DOHH2 (cell line): Measurements from ENCODE around the gene ZSCAN5B.
"Not testable (repeated sequence)": the region's sequence is repeated elsewhere in the genome, so short reads cannot be mapped to it uniquely, and the experiment has no call there.

Experiments
- H3F3A ChIP-seq: fragments of 200-600 bp; sonication (generic), shearing (Covaris generic); 2 replicates; pipeline ENCODE4 v1.6.0; 2016; ENCODE audit warnings: antibody characterized with exemption, mild to moderate bottlenecking; ENCODE audit not compliant: control insufficient read depth, insufficient read depth
- H3K27ac ChIP-seq: fragments of 200-600 bp; sonication (generic); 2 replicates; pipeline ENCODE4 v1.5.1; 2014; ENCODE audit warnings: low read depth, mild to moderate bottlenecking, low read length, moderate library complexity
- H3K27me3 ChIP-seq: fragments of 200-600 bp; sonication (generic); 2 replicates; pipeline ENCODE4 v1.6.1; 2014; ENCODE audit warnings: mild to moderate bottlenecking, low read length, mixed read lengths; ENCODE audit not compliant: control insufficient read depth
- H3K36me3 ChIP-seq: fragments of 200-600 bp; sonication (generic); 2 replicates; pipeline ENCODE4 v1.6.1; 2014; ENCODE audit warnings: mild to moderate bottlenecking, low read length, moderate library complexity, mixed read lengths; ENCODE audit not compliant: control insufficient read depth
- H3K4me1 ChIP-seq: fragments of 200-600 bp; sonication (generic); 2 replicates; pipeline ENCODE4 v1.6.1; 2014; ENCODE audit warnings: mild to moderate bottlenecking, low read length, mixed read lengths; ENCODE audit not compliant: control insufficient read depth
- H3K4me2 ChIP-seq: fragments of 200-600 bp; sonication (generic); 2 replicates; pipeline ENCODE4 v1.6.0; 2014; ENCODE audit warnings: mild to moderate bottlenecking, low read length, moderate library complexity
- H3K4me3 ChIP-seq: fragments of 200-600 bp; sonication (generic); 2 replicates; pipeline ENCODE4 v1.5.1; 2014; ENCODE audit warnings: mild to moderate bottlenecking, low read length, mixed read lengths
- H3K79me2 ChIP-seq: fragments of 200-600 bp; sonication (generic); 2 replicates; pipeline ENCODE4 v1.6.1; 2014; ENCODE audit warnings: mild to moderate bottlenecking, low read length, mixed read lengths; ENCODE audit not compliant: control insufficient read depth
- H3K9me2 ChIP-seq: fragments of 200-600 bp; sonication (generic); replicated peaks from 2 replicates; pipeline ENCODE4 v1.6.1; 2014; ENCODE audit warnings: mild to moderate bottlenecking, low read length, mixed read lengths; ENCODE audit not compliant: control insufficient read depth
- H3K9me3 ChIP-seq: fragments of 200-600 bp; sonication (generic); 2 replicates; pipeline ENCODE4 v1.6.1; 2014; ENCODE audit warnings: antibody characterized with exemption, low read length, mixed read lengths; ENCODE audit not compliant: control insufficient read depth, insufficient read depth
- H4K20me1 ChIP-seq: fragments of 200-600 bp; sonication (generic); 2 replicates; pipeline ENCODE4 v1.6.0; 2014; ENCODE audit warnings: low read depth, mild to moderate bottlenecking, antibody characterized with exemption, low read length, moderate library complexity; ENCODE audit not compliant: control insufficient read depth, insufficient read depth
- EZH2phosphoT487 ChIP-seq: fragments of 200-600 bp; sonication (generic); IDR thresholded peaks from 2 replicates; pipeline ENCODE4 v1.6.1; 2017; ENCODE audit warnings: borderline replicate concordance, mild to moderate bottlenecking, antibody characterized with exemption, low read length, moderate library complexity, mixed read lengths
- TF ChIP-seq, protein P1 (sequence below): fragments of 200-600 bp; sonication (generic); IDR thresholded peaks from one replicate; pipeline ENCODE4 v1.5.1; 2014; ENCODE audit warnings: antibody characterized with exemption, mild to moderate bottlenecking, low read depth, low read length; ENCODE audit not compliant: poor library complexity, severe bottlenecking

Gene ZSCAN5B

DNA sequence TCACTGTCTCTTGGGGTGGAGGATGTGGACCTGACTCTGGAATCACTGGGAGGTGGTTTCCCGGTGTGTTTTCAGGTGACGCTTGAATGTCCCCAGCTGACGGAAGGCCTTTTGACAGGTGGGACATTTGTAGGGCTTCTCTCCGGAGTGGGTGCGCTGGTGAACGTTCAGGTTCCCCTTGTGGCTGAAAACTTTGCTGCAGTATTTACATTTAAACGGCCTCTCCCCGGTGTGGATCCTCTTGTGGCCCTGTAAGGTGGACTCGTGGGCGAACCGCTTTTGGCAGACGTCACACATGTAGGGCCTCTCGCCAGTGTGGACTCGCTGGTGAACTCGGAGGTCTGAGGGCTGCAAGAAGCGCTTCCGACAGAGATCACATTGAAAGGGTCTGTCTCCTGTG is 7.8 kb downstream of the ZSCAN5B start:
- Histone ChIP-seq H3K27ac (no peak overlapping the region), H3K9me3 (no peaks in the 10 kb centered on the region), H3K4me2 (no peak overlapping the region), H3K4me3 (no peak overlapping the region), H3K27me3 (peaks cover 3% of the 10 kb centered on the region; the same call in 1 of the 2 replicates), H3K4me1 (no peaks in the 10 kb centered on the region), H4K20me1 (no peaks in the 10 kb centered on the region), H3K9me2 (no peaks in the 10 kb centered on the region), H3F3A (no peaks in the 10 kb centered on the region), H3K36me3 (no peaks in the 10 kb centered on the region), H3K79me2 (no peaks in the 10 kb centered on the region)
- TF ChIP-seq EZH2phosphoT487, result no peak
- TF ChIP-seq, protein P1, sequence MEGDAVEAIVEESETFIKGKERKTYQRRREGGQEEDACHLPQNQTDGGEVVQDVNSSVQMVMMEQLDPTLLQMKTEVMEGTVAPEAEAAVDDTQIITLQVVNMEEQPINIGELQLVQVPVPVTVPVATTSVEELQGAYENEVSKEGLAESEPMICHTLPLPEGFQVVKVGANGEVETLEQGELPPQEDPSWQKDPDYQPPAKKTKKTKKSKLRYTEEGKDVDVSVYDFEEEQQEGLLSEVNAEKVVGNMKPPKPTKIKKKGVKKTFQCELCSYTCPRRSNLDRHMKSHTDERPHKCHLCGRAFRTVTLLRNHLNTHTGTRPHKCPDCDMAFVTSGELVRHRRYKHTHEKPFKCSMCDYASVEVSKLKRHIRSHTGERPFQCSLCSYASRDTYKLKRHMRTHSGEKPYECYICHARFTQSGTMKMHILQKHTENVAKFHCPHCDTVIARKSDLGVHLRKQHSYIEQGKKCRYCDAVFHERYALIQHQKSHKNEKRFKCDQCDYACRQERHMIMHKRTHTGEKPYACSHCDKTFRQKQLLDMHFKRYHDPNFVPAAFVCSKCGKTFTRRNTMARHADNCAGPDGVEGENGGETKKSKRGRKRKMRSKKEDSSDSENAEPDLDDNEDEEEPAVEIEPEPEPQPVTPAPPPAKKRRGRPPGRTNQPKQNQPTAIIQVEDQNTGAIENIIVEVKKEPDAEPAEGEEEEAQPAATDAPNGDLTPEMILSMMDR, result no peak

DNA sequence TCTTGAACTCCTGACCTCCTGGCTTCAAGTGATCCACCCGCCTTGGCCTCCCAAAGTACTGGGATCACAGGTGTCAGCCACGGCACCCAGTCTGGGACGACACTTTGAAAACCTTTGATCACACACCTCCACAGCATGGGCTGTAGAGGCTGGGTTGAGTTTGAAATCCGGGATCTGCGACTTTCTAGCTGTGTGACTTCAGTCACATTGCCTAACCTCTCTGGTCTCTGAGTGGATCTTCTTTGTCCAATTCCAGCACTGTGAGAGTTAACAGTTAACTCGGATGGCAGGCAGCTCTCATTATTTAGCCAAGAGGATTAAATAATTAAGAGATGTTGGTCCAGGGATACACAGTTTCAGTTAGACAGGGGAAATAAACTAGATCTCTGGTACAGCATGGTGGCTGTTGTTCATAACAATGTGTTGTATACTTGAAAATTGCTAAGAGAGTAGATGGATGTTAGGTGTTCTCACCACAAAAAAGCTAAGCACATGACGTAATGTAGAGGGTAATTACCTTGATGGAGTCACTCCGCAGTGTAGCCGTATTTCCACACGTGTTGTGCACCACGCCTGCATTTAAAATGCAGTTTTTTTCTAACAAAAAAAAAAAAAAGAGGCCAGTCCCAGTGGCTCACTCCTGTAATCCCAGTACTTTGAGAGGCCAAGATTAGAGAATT is 19.9 kb downstream of the ZSCAN5B start:
- Histone ChIP-seq H3K9me2 (no peaks in the 10 kb centered on the region), H3K79me2 (no peaks in the 10 kb centered on the region), H3K4me1 (no peaks in the 10 kb centered on the region), H3K36me3 (no peaks in the 10 kb centered on the region), H3K9me3 (no peaks in the 10 kb centered on the region), H3K27ac (no peak overlapping the region), H3K4me3 (no peak overlapping the region), H3K27me3 (no peaks in the 10 kb centered on the region), H3K4me2 (no peak overlapping the region), H3F3A (no peaks in the 10 kb centered on the region), H4K20me1 (no peaks in the 10 kb centered on the region)
- TF ChIP-seq, protein P1, result no peak
- no peak for TF ChIP-seq EZH2phosphoT487

DNA sequence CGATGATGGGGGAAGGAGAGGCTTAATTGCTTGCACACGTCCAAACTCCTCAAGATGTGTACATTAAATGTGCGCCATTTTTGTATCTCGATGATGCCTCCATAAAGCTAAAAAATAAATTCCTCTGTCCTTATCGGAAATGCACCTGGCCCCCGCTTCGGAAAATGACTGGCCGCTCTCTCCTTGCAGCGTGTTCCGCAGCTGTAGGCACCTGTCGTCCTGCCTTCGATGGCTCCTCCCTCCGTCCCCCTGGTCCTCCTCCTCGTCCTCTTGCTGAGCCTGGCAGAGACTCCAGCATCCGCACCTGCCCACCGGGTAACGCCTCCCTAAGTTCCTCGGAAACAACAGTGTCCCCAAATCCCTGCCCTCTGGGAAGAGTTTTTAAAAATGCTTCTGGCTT is 20.7 kb downstream of the ZSCAN5B start:
- no peaks in the 10 kb centered on the region for H4K20me1 ChIP-seq
- no peaks in the 10 kb centered on the region for H3K79me2 ChIP-seq
- H3K27ac ChIP-seq, result no peak overlapping the region
- H3K4me2 ChIP-seq, result no peak overlapping the region
- no peaks in the 10 kb centered on the region for H3K4me1 ChIP-seq
- H3F3A ChIP-seq, result no peaks in the 10 kb centered on the region
- no peak for TF ChIP-seq EZH2phosphoT487
- TF ChIP-seq, protein P1, result no peak
- H3K36me3 ChIP-seq, result no peaks in the 10 kb centered on the region
- H3K4me3 ChIP-seq, result no peak overlapping the region
- H3K9me3 ChIP-seq, result no peaks in the 10 kb centered on the region
- no peaks in the 10 kb centered on the region for H3K9me2 ChIP-seq
- no peaks in the 10 kb centered on the region for H3K27me3 ChIP-seq

DNA sequence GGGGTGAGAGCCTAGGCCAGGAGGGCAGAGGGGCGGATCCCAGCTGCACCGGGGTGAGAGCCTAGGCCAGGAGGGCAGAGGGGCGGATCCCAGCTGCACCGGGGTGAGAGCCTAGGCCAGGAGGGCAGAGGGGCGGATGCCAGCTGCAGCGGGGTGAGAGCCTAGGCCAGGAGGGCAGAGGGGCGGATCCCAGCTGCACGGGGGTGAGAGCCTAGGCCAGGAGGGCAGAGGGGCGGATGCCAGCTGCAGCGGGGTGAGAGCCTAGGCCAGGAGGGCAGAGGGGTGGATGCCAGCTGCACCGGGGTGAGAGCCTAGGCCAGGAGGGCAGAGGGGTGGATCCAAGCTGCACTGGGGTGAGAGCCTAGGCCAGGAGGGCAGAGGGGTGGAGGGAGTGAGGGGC is 21.3 kb downstream of the ZSCAN5B start:
- H3K4me2 ChIP-seq, H3F3A ChIP-seq, H3K4me3 ChIP-seq, H3K36me3 ChIP-seq, H3K27me3 ChIP-seq, H3K27ac ChIP-seq, H3K9me2 ChIP-seq, H3K9me3 ChIP-seq, H3K79me2 ChIP-seq, H3K4me1 ChIP-seq, H4K20me1 ChIP-seq: not testable (repeated sequence)

DNA sequence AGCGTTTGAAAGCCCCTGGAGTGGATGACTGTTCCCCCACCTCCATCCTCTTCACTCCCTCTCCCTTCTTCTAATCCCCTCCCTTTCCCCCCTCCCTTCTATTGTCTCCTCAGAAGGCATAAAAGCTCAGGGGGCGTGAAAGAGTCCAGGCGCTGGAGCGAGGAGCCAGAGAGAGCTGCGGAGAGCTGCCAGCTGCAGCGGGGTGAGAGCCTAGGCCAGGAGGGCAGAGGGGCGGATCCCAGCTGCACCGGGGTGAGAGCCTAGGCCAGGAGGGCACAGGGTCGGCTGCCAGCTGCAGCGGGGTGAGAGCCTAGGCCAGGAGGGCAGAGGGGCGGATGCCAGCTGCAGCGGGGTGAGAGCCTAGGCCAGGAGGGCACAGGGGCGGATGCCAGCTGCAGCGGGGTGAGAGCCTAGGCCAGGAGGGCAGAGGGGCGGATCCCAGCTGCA is 21.7 kb downstream of the ZSCAN5B start, which contains the start of gene GALP:
Gene GALP, plus strand, starts transcription at position 148 of the 447 bp plus-strand sequence. CDS start 1,101 bp downstream, outside the sequence.
- H3K9me3 ChIP-seq, H3K79me2 ChIP-seq, H3K36me3 ChIP-seq, H3F3A ChIP-seq, H3K9me2 ChIP-seq, H3K27ac ChIP-seq, H3K4me1 ChIP-seq, H3K4me3 ChIP-seq, H3K4me2 ChIP-seq, H4K20me1 ChIP-seq, H3K27me3 ChIP-seq: not testable (repeated sequence)
